ENCODE measurements around the gene OTX2.

The OTX2 gene

DNA sequence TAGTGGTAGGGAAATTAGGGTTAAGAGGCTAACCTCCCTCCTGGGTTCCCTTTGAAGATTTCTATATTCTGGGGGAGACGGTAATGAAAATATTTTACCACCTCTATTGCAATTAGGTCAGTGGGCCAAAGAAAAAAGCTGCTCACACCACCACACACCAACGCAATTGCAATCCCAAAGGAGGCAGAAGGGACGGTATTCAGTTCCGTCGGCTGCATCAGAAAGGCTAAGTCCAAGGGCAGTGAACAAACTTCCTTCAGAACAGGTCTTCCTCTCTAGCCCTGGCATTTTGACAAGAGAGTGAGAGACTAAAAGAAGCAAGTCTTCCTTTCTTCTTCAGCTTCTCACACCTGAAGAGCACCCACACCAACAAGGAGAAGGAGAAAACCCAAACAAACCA, 51.2 kb downstream of the OTX2 start (continued):
- TF ChIP-seq SCRT1 (tag by site-specific recombination; IDR thresholded peaks at IDR 0.05; ENCODE audit: borderline replicate concordance) = no peak

DNA sequence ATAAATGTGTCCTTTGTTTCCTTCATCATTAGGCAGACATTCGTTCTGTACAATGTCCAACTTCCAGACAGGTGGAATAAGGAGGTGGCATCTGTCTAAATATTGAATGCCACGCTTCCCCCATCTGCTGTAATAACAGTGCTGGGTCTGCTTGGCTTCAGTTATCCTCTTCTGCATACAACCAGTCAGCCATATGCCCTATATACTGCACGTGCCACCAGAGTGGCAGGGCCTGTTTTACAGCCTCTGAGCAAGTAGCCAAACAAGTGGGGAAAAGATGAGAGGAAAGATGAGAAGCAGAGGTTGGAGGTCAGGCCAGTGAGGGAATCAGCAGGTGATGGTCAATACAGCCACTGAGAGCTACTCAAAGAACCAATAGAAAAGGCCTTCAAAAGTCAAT, 55.4 kb downstream of the OTX2 start:
- CTCF ChIA-PET = no interaction called here
- Histone ChIP-seq H3K4me3 (ENCODE audit: low read depth, low read length) (no peak overlapping the region), H3K4me1 (ENCODE audit: control insufficient read depth, insufficient read depth, low read length) (peaks cover 25% of the 10 kb centered on the region), H3K36me3 (ENCODE audit: control insufficient read depth in 2 of 2, insufficient read depth in 1 of 2, low read length in 2 of 2) (no peaks in the 10 kb centered on the region), H3K9me3 (ENCODE audit: control insufficient read depth, insufficient read depth, low read depth, low read length) (no peaks in the 10 kb centered on the region), H3K27ac (ENCODE audit: extremely low read depth, low read depth, low read length) (no peak overlapping the region)
- TF ChIP-seq ZNF660 (tag by site-specific recombination; IDR thresholded peaks at IDR 0.05) = no peak
- no peak for TF ChIP-seq KLF10 (tag by site-specific recombination; IDR thresholded peaks at IDR 0.05)
- no peak for TF ChIP-seq ZNF16 (tag by site-specific recombination; IDR thresholded peaks at IDR 0.05; ENCODE audit: low read depth)
- TF ChIP-seq, protein P1, sequence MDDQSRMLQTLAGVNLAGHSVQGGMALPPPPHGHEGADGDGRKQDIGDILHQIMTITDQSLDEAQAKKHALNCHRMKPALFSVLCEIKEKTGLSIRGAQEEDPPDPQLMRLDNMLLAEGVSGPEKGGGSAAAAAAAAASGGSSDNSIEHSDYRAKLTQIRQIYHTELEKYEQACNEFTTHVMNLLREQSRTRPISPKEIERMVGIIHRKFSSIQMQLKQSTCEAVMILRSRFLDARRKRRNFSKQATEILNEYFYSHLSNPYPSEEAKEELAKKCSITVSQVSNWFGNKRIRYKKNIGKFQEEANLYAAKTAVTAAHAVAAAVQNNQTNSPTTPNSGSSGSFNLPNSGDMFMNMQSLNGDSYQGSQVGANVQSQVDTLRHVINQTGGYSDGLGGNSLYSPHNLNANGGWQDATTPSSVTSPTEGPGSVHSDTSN (CRISPR knock-in tag; IDR thresholded peaks at IDR 0.05) = no peak
- no peak for TF ChIP-seq ZBTB1 (tag by site-specific recombination; IDR thresholded peaks at IDR 0.05)
- TF ChIP-seq ZNF311 (tag by site-specific recombination; IDR thresholded peaks at IDR 0.05; ENCODE audit: borderline replicate concordance) = no peak
- TF ChIP-seq ZNF777 (tag by site-specific recombination; IDR thresholded peaks at IDR 0.05; ENCODE audit: borderline replicate concordance) = no peak
- no peak for TF ChIP-seq ZXDB (tag by site-specific recombination; IDR thresholded peaks at IDR 0.05)
- TF ChIP-seq ZNF157 (tag by site-specific recombination; IDR thresholded peaks at IDR 0.05) = no peak
- no peak for TF ChIP-seq BCL11B (tag by site-specific recombination; IDR thresholded peaks at IDR 0.05; ENCODE audit: low read depth)
- POLR2A ChIA-PET = no interaction called here

DNA sequence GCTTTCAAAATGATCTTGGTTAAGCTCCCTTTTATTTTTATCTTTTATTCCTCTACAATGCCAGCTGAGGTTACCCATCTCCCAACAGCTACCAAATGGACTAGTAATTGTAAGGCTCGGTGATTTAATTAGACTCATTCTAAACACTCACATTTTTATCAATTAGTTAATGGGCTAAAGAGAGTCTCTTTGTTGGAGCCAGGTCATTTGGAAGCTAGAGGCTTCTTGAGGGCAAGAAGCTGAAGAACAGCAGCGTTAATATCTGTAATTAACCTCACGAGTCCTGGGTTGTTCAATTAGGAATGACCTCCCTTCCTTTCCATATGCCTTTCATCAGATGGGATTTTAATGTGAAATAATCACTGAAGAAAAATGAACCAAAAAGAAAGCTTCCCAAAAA, 56.9 kb downstream of the OTX2 start:
- CTCF ChIA-PET = interaction anchor here (0.6 to 0.9 kb wide), 2 partner anchors 14 to 71 kb away, joined by 3 to 4 read pairs; no protein-coding TSS in a partner anchor
- POLR2A ChIA-PET = no interaction called here
- no peak overlapping the region for H3K4me3 ChIP-seq (ENCODE audit: low read depth, low read length)
- no peaks in the 10 kb centered on the region for H3K9me3 ChIP-seq (ENCODE audit: control insufficient read depth, insufficient read depth, low read depth, low read length)
- H3K36me3 ChIP-seq (ENCODE audit: control insufficient read depth in 2 of 2, insufficient read depth in 1 of 2, low read length in 2 of 2) = no peaks in the 10 kb centered on the region
- no peak overlapping the region for H3K27ac ChIP-seq (ENCODE audit: extremely low read depth, low read depth, low read length)
- TF ChIP-seq ZNF624 (tag by site-specific recombination; IDR thresholded peaks at IDR 0.05) (no peak), ZNF704 (tag by site-specific recombination; IDR thresholded peaks at IDR 0.05) (no peak), TCF7L2 (IDR thresholded peaks at IDR 0.05; ENCODE audit: borderline replicate concordance, low read depth, low read length) (no peak), ZBTB1 (tag by site-specific recombination; IDR thresholded peaks at IDR 0.05) (no peak), ZNF138 (tag by site-specific recombination; IDR thresholded peaks at IDR 0.05; ENCODE audit: borderline replicate concordance) (no peak), MYNN (tag by site-specific recombination; IDR thresholded peaks at IDR 0.05; ENCODE audit: borderline replicate concordance) (no peak), ZNF184 (tag by site-specific recombination; IDR thresholded peaks at IDR 0.05) (no peak), HOXA7 (CRISPR knock-in tag; IDR thresholded peaks at IDR 0.05; ENCODE audit: borderline replicate concordance) (no peak), MZF1 (tag by site-specific recombination; IDR thresholded peaks at IDR 0.05; ENCODE audit: borderline replicate concordance) (no peak), ZNF501 (tag by site-specific recombination; IDR thresholded peaks at IDR 0.05) (no peak), ZNF214 (tag by site-specific recombination; IDR thresholded peaks at IDR 0.05; ENCODE audit: borderline replicate concordance) (no peak), HOXD13 (CRISPR knock-in tag; IDR thresholded peaks at IDR 0.05; ENCODE audit: borderline replicate concordance) (no peak), ZNF10 (tag by site-specific recombination; IDR thresholded peaks at IDR 0.05) (no peak), ZNF140 (tag by site-specific recombination; IDR thresholded peaks at IDR 0.05) (no peak), GLI2 (tag by site-specific recombination; IDR thresholded peaks at IDR 0.05; ENCODE audit: borderline replicate concordance, low read depth) (no peak), ZNF19 (tag by site-specific recombination; IDR thresholded peaks at IDR 0.05; ENCODE audit: low read depth) (no peak), ZNF362 (tag by site-specific recombination; IDR thresholded peaks at IDR 0.05) (no peak), ZNF2 (tag by site-specific recombination; IDR thresholded peaks at IDR 0.05) (no peak)
- TF ChIP-seq, protein P2, sequence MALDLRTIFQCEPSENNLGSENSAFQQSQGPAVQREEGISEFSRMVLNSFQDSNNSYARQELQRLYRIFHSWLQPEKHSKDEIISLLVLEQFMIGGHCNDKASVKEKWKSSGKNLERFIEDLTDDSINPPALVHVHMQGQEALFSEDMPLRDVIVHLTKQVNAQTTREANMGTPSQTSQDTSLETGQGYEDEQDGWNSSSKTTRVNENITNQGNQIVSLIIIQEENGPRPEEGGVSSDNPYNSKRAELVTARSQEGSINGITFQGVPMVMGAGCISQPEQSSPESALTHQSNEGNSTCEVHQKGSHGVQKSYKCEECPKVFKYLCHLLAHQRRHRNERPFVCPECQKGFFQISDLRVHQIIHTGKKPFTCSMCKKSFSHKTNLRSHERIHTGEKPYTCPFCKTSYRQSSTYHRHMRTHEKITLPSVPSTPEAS (tag by site-specific recombination; IDR thresholded peaks at IDR 0.05) = no peak
- peaks cover 10% of the 10 kb centered on the region for H3K4me1 ChIP-seq (ENCODE audit: control insufficient read depth, insufficient read depth, low read length)

Data from HEK293 (cell line).